Muscle of leg (tissue), 16 donors: ENCODE data around the gene MEF2B. TPM values are rescaled to one million over a fixed set of nuclear protein-coding genes. Genes with fewer than 3 reads are reported as not detected.

Experiments used
- DNase-seq: peaks from one replicate; pipeline ENCODE4 v3.0.0; 2013
- H3K27ac ChIP-seq: one replicate; pipeline ENCODE4 v1.5.1; 2013; ENCODE audit warnings: mild to moderate bottlenecking, low read length, control low read depth
- H3K27me3 ChIP-seq: one replicate; pipeline ENCODE4 v1.6.1; 2013; ENCODE audit warnings: low read length; ENCODE audit not compliant: control insufficient read depth, insufficient read depth
- H3K36me3 ChIP-seq: one replicate; pipeline ENCODE4 v1.6.1; 2013; ENCODE audit warnings: low read length; ENCODE audit not compliant: control insufficient read depth, insufficient read depth
- H3K4me1 ChIP-seq: one replicate; pipeline ENCODE4 v1.6.1; 2013; ENCODE audit warnings: low read length; ENCODE audit not compliant: control insufficient read depth, insufficient read depth
- H3K4me3 ChIP-seq: one replicate; pipeline ENCODE4 v1.5.1; 2013; ENCODE audit warnings: low read length, control low read depth
- H3K9me3 ChIP-seq: replicated peaks from 2 replicates; pipeline ENCODE4 v1.6.1; 2013; ENCODE audit warnings: low read depth, low read length; ENCODE audit not compliant: control insufficient read depth
- WGBS: methylation state at CpG from one replicate; pipeline ENCODE4 v1.1.5; 2013; ENCODE audit warnings: missing lambda C conversion rate; ENCODE audit not compliant: insufficient coverage; 5-methylcytosine and 5-hydroxymethylcytosine counted together
- long read RNA-seq, 11 donors: transcript quantifications; one replicate each; lab custom pipeline, GENCODE V29; 2026
- polyA plus RNA-seq, 8 donors: library from polyadenylated mRNA; unstranded; fragments of 120-200 nt; gene quantifications; one replicate each; pipeline versions ENCODE4 v1.2.1 to v1.2.3, GENCODE V29; 2013; ENCODE audit warnings: inconsistent platforms in 1 of 8, low replicate concordance in 1 of 8; ENCODE audit not compliant: insufficient read length in 8 of 8, insufficient read depth in 1 of 8
- total RNA-seq: library from RNA; stranded (reverse); fragments of 120-200 nt; gene quantifications from one replicate; pipeline ENCODE4 v1.2.4, GENCODE V29; 2013

MEF2B gene
- total RNA-seq: 0.98 TPM
- polyA plus RNA-seq: 1 to 10 TPM in 6 of 8 donors, under 1 TPM in 2; 0.33 to 3.7 (median 1.4) TPM
- long read RNA-seq, donor 1: 0 reads
- long read RNA-seq, donor 2: 0 reads
- long read RNA-seq, donor 3: 0 reads
- long read RNA-seq, donor 4: 0 reads
- long read RNA-seq, donor 5, partial matches to known transcripts: 0 of 1 reads
- long read RNA-seq, donor 5, other reads (novel, unspliced or antisense): 0 of 1 reads
- long read RNA-seq, donor 6, partial matches to known transcripts: 0 of 1 reads
- long read RNA-seq, donor 6, other reads (novel, unspliced or antisense): 0 of 1 reads
- long read RNA-seq, donor 7: 0 reads
- long read RNA-seq, donor 8: 0 reads
- long read RNA-seq, donor 9: 0 reads
- long read RNA-seq, donor 10: 0 reads
- long read RNA-seq, donor 11: 0 reads

GRCh38 chr19:19170053-19170872 is at the start of gene MEF2B:
Gene MEF2B (minus strand): TSS chr19:19170263. CDS start chr19:19150735, 19,528 bp downstream.
- peak; percentile 74 for DNase-seq
- H3K36me3 ChIP-seq: no peaks in the 10 kb centered on the region
- WGBS: 12% methylated on average over 51 of the region's 56 CpGs
- H3K9me3 ChIP-seq: no peaks in the 10 kb centered on the region
- H3K4me3 ChIP-seq: peak within 1 kb of the TSS; percentile 15
- H3K4me1 ChIP-seq: peaks cover 34% of the 10 kb centered on the region
- H3K27ac ChIP-seq: no peak within 1 kb of the TSS
- H3K27me3 ChIP-seq: peaks cover 7% of the 10 kb centered on the region

GRCh38 chr19:19218911-19219310 is 48.8 kb upstream of the MEF2B start:
- H3K27me3 ChIP-seq: peaks cover 11% of the 10 kb centered on the region
- H3K9me3 ChIP-seq: no peaks in the 10 kb centered on the region
- 90% methylated on average over 15 of the region's 21 CpGs for WGBS
- no peak for DNase-seq
- H3K4me1 ChIP-seq: no peaks in the 10 kb centered on the region
- H3K4me3 ChIP-seq: no peak overlapping the region
- H3K36me3 ChIP-seq: no peaks in the 10 kb centered on the region
- no peak overlapping the region for H3K27ac ChIP-seq

GRCh38 chr19:19217099-19217498 is 47.0 kb upstream of the MEF2B start:
- no peaks in the 10 kb centered on the region for H3K9me3 ChIP-seq
- H3K27me3 ChIP-seq: peaks cover 24% of the 10 kb centered on the region
- DNase-seq: no peak
- no peak overlapping the region for H3K27ac ChIP-seq
- H3K4me1 ChIP-seq: no peaks in the 10 kb centered on the region
- WGBS: 47% methylated on average over 3 of the region's 4 CpGs
- H3K4me3 ChIP-seq: no peak overlapping the region
- H3K36me3 ChIP-seq: no peaks in the 10 kb centered on the region

- H3K4me1 ChIP-seq: no peaks in the 10 kb centered on the region
- H3K27me3 ChIP-seq: peaks cover 37% of the 10 kb centered on the region
- no peak overlapping the region for H3K4me3 ChIP-seq
- DNase-seq: no peak
- H3K27ac ChIP-seq: no peak overlapping the region
- no CpG with 5 or more reads among the region's 4 CpGs for WGBS
- H3K36me3 ChIP-seq: no peaks in the 10 kb centered on the region
- H3K9me3 ChIP-seq: no peaks in the 10 kb centered on the region
Measured at GRCh38 chr19:19215792-19216191, 45.7 kb upstream of the MEF2B start.

- H3K36me3 ChIP-seq: no peaks in the 10 kb centered on the region
- no peaks in the 10 kb centered on the region for H3K4me1 ChIP-seq
- no peaks in the 10 kb centered on the region for H3K9me3 ChIP-seq
- 0% methylated on average over 6 of the region's 8 CpGs for WGBS
- no peak overlapping the region for H3K4me3 ChIP-seq
- no peak overlapping the region for H3K27ac ChIP-seq
- peaks cover 43% of the 10 kb centered on the region for H3K27me3 ChIP-seq
- peak; percentile 69 for DNase-seq
Measured at GRCh38 chr19:19214892-19215291, 44.8 kb upstream of the MEF2B start.

- no peak overlapping the region for H3K27ac ChIP-seq
- peaks cover 43% of the 10 kb centered on the region for H3K27me3 ChIP-seq
- H3K36me3 ChIP-seq: no peaks in the 10 kb centered on the region
- H3K9me3 ChIP-seq: no peaks in the 10 kb centered on the region
- no peak for DNase-seq
- no peak overlapping the region for H3K4me3 ChIP-seq
- no peaks in the 10 kb centered on the region for H3K4me1 ChIP-seq
- 5% methylated on average over 4 of the region's 5 CpGs for WGBS
Measured at GRCh38 chr19:19214159-19214490, 44.1 kb upstream of the MEF2B start.

- no peak for DNase-seq
- H3K27ac ChIP-seq: no peak overlapping the region
- no peak overlapping the region for H3K4me3 ChIP-seq
- H3K27me3 ChIP-seq: peaks cover 43% of the 10 kb centered on the region
- no peaks in the 10 kb centered on the region for H3K4me1 ChIP-seq
- H3K36me3 ChIP-seq: no peaks in the 10 kb centered on the region
- WGBS: 42% methylated on average over 12 of the region's 21 CpGs
- H3K9me3 ChIP-seq: no peaks in the 10 kb centered on the region
Measured at GRCh38 chr19:19213426-19214158, 43.5 kb upstream of the MEF2B start.

- WGBS: 3% methylated on average over 5 of the region's 7 CpGs
- Histone ChIP-seq H3K27ac (no peak overlapping the region), H3K4me1 (no peaks in the 10 kb centered on the region), H3K36me3 (no peaks in the 10 kb centered on the region), H3K4me3 (no peak overlapping the region), H3K9me3 (no peaks in the 10 kb centered on the region), H3K27me3 (peaks cover 43% of the 10 kb centered on the region)
- DNase-seq: no peak
Measured at GRCh38 chr19:19212916-19213315, 42.9 kb upstream of the MEF2B start.

GRCh38 chr19:19211499-19212420 is 41.7 kb upstream of the MEF2B start, which contains the start of gene NCAN:
Gene NCAN (plus strand): TSS chr19:19211958. CDS start chr19:19216954, 4,996 bp downstream.
- no peak for DNase-seq
- WGBS: 7% methylated on average over 50 of the region's 54 CpGs
- Histone ChIP-seq H3K36me3 (no peaks in the 10 kb centered on the region), H3K9me3 (no peaks in the 10 kb centered on the region), H3K4me1 (no peaks in the 10 kb centered on the region), H3K4me3 (no peak within 1 kb of the TSS), H3K27me3 (peaks cover 45% of the 10 kb centered on the region), H3K27ac (no peak within 1 kb of the TSS)
